IMR-90 (cell line): ENCODE measurements around the gene MARK4.

Source experiments
- BHLHE40 ChIP-seq: fragments of 150-350 bp; IDR thresholded peaks from 2 replicates; pipeline ENCODE4 v1.6.1; 2016; ENCODE audit warnings: mild to moderate bottlenecking, low read depth, low read length
- CEBPB ChIP-seq: IDR thresholded peaks from 2 replicates; pipeline ENCODE4 v1.6.1; 2012; ENCODE audit warnings: low read depth, low read length, improper control_type of control experiment
- FOS ChIP-seq: fragments of 150-350 bp; IDR thresholded peaks from 2 replicates; pipeline ENCODE4 v1.6.1; 2016; ENCODE audit warnings: low read depth, low read length
- MAFK ChIP-seq: IDR thresholded peaks from 2 replicates; pipeline ENCODE4 v1.6.1; 2012; ENCODE audit warnings: low read depth, low read length, improper control_type of control experiment
- MAZ ChIP-seq: IDR thresholded peaks from 2 replicates; pipeline ENCODE4 v1.6.1; 2012; ENCODE audit warnings: low read depth, mild to moderate bottlenecking, low read length, improper control_type of control experiment, moderate library complexity, borderline replicate concordance
- MXI1 ChIP-seq: IDR thresholded peaks from 2 replicates; pipeline ENCODE4 v1.6.1; 2012; ENCODE audit warnings: low read depth, mild to moderate bottlenecking, low read length, moderate library complexity, borderline replicate concordance
- RAD21 ChIP-seq: IDR thresholded peaks from 2 replicates; pipeline ENCODE4 v1.6.1; 2012; ENCODE audit warnings: low read length, improper control_type of control experiment
- RCOR1 ChIP-seq: IDR thresholded peaks from 2 replicates; pipeline ENCODE4 v1.6.1; 2012; ENCODE audit warnings: mild to moderate bottlenecking, low read length, improper control_type of control experiment; ENCODE audit not compliant: insufficient replicate concordance
- SMC3 ChIP-seq: fragments of 150-350 bp; IDR thresholded peaks from 2 replicates; pipeline ENCODE4 v1.6.1; 2016; ENCODE audit warnings: low read depth, mild to moderate bottlenecking, antibody characterized with exemption, low read length, moderate library complexity
- USF2 ChIP-seq: fragments of 150-350 bp; IDR thresholded peaks from 2 replicates; pipeline ENCODE4 v1.6.1; 2017; ENCODE audit warnings: mild to moderate bottlenecking, antibody characterized with exemption, low read length, low read depth
- TF ChIP-seq, protein P1 (sequence below): conservative IDR thresholded peaks from 2 replicates; pipeline ENCODE4 v1.5.1; 2012; ENCODE audit warnings: mild to moderate bottlenecking, low read depth, low read length, improper control_type of control experiment

DNA sequence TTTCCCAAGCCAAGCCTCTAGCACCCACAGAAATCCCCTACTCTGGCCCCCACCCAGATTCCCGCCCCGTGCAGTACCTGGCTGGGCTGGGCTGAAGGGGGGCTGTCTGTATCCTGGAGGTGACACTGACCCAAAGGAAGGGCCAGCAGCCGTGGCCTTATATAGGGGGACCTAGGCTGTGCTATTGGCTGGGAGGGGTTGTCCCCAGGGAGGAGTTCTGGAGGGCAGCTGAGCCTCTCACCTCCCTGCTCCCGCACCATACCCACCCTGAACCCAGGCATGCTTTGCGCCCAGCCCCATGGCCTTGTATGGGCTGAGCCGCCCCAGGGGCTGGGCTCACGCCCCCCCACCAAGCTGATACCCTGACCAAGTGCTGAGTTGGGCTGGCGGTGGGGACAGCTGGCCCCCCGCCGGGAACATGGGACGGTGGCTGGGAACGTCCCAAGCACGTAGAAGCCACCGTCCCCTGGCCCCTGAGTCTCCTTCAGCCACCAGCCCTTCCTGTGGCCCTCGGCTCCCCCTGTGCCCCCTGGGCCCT lies 71.7 kb downstream of the MARK4 start, which contains the start of gene CKM:
- TF ChIP-seq, protein P1, sequence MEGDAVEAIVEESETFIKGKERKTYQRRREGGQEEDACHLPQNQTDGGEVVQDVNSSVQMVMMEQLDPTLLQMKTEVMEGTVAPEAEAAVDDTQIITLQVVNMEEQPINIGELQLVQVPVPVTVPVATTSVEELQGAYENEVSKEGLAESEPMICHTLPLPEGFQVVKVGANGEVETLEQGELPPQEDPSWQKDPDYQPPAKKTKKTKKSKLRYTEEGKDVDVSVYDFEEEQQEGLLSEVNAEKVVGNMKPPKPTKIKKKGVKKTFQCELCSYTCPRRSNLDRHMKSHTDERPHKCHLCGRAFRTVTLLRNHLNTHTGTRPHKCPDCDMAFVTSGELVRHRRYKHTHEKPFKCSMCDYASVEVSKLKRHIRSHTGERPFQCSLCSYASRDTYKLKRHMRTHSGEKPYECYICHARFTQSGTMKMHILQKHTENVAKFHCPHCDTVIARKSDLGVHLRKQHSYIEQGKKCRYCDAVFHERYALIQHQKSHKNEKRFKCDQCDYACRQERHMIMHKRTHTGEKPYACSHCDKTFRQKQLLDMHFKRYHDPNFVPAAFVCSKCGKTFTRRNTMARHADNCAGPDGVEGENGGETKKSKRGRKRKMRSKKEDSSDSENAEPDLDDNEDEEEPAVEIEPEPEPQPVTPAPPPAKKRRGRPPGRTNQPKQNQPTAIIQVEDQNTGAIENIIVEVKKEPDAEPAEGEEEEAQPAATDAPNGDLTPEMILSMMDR = no peak
- TF ChIP-seq MAFK = no peak
- TF ChIP-seq USF2 = no peak
- TF ChIP-seq BHLHE40 = no peak
- TF ChIP-seq RAD21 = no peak
- no peak for TF ChIP-seq MAZ
- TF ChIP-seq FOS = no peak
- no peak for TF ChIP-seq SMC3
- no peak for TF ChIP-seq CEBPB
- TF ChIP-seq RCOR1 = no peak
- TF ChIP-seq MXI1 = no peak
